ENCODE measurements around the gene IDI1.
A peak's percentile ranks its signal among the peaks of the same experiment; 100 is the strongest.
"Not testable (repeated sequence)": the region's sequence is repeated elsewhere in the genome, so short reads cannot be mapped to it uniquely, and the experiment has no call there.

The IDI1 gene

DNA sequence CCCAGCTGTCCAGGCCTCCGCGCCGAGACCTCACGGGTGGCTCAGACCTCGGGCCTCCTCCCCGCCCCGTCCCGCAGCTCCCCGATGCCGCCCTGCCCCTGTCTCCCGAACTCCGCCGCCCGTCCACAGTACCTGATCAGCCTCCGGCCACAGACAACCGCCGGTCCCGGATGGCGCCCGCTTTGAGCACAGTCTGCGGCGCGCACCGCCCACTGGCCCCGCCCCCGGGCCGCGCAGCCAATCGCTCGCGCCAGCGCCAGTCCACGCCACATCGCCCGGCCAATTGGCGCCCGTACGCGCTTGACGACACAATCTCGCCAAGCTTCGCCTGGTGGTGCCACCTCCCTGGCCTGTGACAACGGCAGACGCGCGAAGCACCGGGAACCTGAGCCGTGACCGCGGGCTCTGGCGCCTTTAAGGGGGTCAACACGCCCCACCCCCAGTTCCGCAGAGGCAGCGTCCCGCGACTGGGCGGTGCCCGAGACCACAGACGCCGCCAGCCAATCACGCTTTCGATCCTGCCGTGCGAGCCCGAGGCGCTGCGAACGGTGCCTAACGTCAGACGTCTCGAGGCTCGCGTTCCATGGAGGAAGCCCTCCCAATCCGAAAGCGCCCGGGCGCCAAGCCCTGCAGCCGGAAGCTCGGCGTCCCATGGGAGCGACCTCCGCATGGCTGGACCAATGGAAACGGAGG, at the start of gene IDI1:
Gene IDI1, minus strand, starts transcription at position 388 of the 693 bp plus-strand sequence. Its CDS starts 116 bp downstream, at position 272.
- DNase-seq (ENCODE audit: low read depth) = peak; percentile 88

- no peak for DNase-seq (ENCODE audit: low read depth)
Measured at GRCh38 chr10:1097436-1097835, 48.5 kb upstream of the IDI1 start.

- DNase-seq (ENCODE audit: low read depth) = no peak
Measured at GRCh38 chr10:1096287-1096889, 47.5 kb upstream of the IDI1 start.

- DNase-seq (ENCODE audit: low read depth) = no peak
Measured at GRCh38 chr10:1095498-1095897, 46.6 kb upstream of the IDI1 start.

GRCh38 chr10:1094112-1095057, 45.5 kb upstream of the IDI1 start:
- DNase-seq (ENCODE audit: low read depth) = no peak

GRCh38 chr10:1093696-1094095, 44.8 kb upstream of the IDI1 start:
- no peak for DNase-seq (ENCODE audit: low read depth)

DNA sequence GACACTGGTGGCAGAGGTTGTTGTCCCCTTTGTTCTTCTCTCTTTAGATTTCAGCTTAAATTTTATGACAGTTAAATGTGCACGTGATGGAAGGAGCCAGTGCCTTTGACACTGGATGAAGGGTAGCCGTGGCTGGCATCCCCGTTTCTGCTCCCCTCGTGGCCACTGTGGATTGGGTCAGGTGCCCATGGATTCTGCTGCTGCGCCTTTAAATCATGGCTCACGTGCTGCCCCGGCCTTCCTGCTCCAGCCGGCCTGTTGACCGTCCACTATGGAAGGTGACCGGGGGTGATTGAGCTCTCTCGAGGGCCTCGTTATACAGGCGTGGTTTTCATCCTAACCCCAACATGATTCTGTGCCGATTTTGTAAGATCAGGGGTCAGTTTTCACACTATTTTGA, 41.8 kb upstream of the IDI1 start:
- DNase-seq (ENCODE audit: low read depth) = no peak

DNA sequence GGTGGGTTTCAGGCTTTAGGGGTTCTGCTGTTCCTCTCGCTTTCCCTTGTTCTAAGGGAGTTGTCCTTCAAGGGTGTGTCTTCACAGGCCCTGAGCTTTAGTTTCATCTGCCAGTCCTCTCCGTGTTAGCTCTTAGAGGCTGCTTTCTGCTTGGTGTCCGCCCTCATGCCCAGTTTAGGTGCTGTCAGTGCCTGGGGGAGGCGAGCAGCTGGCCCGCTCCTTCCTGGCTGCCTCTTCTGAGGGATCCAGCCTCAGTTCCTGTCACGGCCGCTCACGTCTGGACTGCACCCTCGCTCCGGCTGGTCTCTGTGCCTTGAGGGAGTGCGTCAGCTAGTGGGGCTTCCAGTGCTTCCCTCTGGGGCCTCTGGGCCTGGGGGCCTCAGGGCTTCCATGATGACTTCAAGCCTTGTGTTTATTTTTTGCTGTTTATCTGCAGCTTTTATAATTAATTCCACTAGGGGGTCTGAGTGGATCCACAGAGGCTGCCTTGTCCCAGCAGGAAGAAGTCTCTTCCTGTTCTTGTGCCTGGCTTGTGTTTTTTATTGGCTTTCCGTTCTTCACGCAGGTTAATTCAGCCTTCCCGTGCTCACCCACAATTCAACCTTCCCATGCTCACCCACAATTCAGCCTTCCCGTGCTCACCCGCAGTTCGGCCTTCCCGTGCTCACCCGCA, 40.2 kb upstream of the IDI1 start:
- no peak for DNase-seq (ENCODE audit: low read depth)

DNA sequence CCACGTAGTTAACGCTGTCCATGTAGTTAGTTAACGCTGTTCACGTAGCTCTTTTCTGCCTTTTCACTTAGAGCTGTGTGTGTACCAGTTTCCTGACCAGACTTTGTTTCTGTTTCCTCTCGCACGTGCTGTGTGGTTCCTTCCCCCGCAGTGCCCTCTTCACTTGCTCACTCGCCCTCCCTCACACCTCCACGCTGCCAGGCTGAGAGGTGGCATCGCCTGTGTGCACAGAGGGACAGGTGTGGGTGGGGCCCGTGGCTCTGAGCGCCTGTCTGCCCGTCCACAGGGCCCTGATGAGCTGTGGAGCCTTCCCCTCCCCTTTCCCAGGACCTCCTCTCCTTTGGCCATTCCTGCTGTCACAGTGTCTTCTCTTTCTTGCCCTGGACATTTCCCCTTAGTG, 37.9 kb upstream of the IDI1 start:
- DNase-seq (ENCODE audit: low read depth) = no peak

DNA sequence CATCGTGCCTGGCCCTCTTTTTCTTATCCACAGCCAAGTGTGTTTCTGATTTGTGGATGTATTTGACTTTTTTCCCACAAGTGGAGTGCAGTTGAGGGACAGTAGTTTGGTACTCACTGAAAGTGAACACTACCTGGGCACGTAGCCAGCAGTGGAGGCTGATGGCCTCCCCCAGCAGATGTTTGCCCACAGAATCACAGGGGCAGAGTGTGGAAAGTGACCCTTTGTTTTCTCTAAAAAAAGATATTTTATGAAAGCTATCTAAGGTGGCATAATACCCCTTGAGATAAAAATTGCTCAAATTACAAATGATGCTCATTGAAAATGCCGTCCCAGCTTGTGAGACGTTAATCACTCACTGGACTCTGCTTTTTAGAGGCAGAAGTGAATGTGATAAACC, 36.3 kb upstream of the IDI1 start:
- DNase-seq (ENCODE audit: low read depth) = no peak

DNA sequence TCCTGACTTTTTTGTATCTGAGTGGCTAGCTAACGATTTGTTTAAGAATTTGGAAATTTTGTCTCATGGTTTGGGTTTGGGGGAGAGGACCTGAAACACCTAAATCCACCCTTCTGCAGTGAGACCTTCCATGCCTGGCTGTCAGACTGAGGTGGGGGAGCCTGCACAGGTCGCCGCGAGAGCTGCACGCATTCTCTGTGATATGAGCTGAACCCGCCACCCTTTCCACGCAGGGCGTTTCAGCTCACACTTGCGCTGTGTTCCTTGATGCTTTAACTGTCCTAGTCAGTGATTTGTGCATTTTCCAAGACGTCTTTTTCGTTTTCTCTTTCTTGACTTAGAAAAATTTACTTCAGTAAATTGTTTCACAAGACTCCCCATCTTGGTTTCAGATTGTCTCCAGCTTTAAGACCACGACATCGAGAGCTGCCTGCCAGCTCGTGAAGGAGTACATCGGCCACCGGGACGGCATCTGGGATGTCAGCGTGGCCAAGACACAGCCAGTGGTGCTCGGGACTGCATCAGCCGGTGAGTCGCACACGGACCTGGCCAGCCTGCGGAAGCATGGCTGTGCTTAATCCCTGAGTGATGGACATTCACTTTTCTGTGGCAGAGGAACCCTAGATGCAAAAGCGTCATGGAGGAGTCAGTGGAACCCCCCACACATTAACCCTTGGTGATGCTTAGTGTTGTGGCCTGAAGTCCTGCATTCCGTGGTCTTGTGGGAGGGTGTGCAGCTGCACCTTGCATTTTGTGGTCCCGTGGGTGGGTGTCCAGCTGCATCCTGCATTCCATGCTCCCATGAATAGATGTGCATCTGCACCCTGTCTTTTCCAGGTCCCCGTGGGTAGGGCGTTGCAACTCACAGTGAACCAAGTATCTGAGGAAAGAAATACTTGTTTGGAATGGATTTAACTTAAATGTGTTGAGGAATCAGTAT, 35.4 kb upstream of the IDI1 start:
- no peak for DNase-seq (ENCODE audit: low read depth)

DNA sequence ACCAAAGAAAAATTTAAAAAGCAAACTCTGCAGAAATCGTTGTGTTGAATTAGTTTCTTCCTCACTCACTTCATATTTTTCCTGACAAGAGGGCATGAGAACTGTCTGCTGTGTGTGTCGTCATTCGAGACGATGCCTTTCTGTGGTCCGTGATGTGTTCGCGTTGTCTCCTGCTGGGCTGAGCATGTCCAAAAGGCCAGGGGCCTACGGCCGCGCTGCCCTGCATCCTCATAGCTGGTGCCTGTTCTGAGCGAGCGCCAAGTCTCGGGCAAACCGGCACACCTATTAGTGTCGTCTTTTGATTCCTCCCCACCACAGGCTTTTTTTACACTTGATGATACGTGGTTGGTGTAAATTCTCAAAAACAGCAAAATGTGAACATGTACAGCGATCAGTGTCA, 34.7 kb upstream of the IDI1 start:
- DNase-seq (ENCODE audit: low read depth) = no peak

DNA sequence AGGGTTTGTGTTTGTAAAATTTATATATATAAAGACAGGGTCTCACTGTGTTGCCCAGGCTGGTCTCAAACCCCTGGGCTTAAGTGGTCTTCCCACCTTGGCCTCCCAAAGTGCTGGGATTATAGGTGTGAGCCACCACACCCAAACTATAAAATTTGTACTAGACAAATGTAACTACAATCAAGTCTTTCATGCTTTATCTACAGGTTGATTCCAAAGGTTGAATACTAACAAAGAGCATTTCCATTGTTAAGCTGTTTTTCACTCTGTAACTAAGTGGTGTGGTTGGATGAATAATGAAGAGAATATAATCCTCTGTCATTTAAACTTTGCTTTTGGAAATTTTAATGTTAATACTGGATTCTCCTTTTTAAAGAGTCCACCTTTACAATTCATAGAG, 29.7 kb upstream of the IDI1 start:
- no peak for DNase-seq (ENCODE audit: low read depth)

DNA sequence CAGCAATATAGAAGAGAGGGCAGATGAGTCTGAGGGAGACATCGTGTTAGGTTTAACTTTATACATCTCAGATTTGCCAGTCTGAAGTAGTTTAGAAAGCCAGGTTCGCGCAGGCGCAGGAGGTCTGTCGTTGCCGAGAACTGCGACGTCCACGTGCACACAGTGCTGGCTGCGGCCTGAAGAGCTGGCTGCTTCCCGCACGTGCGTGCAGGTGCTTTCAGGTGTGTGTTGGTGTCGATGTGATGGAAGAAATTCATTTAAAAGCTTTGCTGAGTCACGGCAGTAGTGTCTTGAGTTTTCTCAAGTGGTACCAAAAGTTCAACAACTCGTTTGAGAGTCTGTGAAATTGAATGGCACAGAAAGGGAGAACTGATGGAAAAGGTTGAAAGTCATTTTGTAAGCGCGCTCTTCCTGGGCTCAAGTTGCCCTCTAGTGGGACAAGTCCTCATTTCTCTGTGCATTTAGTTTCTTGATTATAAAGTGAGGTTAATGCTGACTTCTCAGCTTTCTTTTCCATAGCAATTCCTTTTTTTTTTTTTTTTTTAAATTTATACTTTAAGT, 25.9 kb upstream of the IDI1 start:
- DNase-seq (ENCODE audit: low read depth) = no peak

DNA sequence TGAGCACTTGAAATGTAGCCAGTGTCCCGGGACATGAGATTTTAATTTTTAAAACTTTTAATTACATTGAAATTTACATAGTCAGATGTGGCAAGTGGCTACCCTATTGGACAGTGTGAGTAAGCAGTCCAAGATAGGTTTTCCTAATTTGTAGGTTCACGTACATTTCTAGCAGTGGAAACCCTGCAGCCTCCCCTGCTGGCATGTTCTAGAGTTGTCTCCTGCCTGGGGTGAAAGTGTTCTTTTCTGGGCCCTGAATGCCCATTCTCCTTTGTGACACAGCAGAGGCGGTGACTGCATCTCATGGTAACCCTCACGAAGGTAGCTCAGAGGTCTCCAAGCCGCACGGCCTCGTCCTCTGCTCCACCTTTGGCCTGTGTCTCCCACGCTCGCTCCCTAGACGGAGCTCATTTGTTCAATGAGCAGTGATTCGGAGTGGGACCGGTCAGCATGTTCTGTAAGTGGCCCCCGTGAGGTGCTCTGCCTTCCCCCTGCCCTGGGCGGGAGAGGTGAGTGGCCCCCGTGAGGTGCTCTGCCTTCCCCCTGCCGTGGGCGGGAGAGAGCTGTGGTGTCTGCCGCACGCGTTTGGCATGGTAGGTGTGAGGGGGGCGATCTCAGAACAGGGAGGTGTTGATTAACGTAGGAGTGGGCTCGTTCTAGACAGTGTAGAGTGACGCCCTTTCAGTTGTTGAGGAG, 25.3 kb upstream of the IDI1 start:
- DNase-seq (ENCODE audit: low read depth) = no peak

- no peak for DNase-seq (ENCODE audit: low read depth)
Measured at GRCh38 chr10:1070919-1071318, 22.0 kb upstream of the IDI1 start.

- DNase-seq (ENCODE audit: low read depth) = no peak
Measured at GRCh38 chr10:1068380-1069361, 19.8 kb upstream of the IDI1 start.

DNA sequence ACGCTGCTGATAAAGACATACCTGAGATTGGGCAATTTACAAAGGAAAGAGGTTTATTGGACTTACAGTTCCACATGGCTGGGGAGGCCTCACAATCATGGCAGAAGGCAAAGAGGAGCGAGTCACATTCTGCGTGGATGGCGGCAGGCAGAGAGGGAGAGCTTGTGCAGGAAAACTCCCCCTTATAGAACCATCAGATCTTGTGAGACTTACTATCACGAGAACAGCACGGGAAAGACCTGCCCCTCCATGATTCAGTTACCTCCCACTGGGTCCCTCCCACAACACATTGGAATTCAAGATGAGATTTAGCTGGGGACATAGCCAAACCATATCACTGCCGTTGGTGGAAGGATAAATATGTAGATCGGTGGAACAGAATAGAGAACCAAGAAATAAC, 17.8 kb upstream of the IDI1 start:
- DNase-seq (ENCODE audit: low read depth) = not testable (repeated sequence)

DNA sequence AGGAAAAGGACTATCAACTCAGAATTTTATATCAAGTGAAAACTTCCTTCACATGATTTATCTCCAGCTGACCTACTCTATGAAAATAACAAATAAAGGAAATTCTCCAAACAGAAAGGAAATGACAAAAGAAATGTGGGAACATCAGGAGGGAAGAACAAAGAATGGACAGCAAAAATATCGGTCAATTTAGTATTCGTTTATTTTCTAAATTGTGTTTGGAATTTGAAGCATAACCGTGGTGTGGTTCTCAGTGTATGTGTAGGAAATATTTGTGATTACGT, 16.0 kb upstream of the IDI1 start:
- no peak for DNase-seq (ENCODE audit: low read depth)

All from GM04503 (cell line).